HepG2 (cell line): ENCODE data around the gene ZNF132. TPM values are rescaled to one million over a fixed set of nuclear protein-coding genes. Genes with fewer than 3 reads are reported as not detected.

Source experiments
- ATAC-seq: fragments of 200-7000 bp; cut with Tn5 transposase; 3 replicates; pipeline ENCODE4 v1.9.1; 2020; ENCODE audit warnings: mild to moderate bottlenecking, moderate library complexity
- BruUV-seq: library from RNA; stranded (reverse); fragments of 400-500 nt; replicated peaks from 2 replicates; lab custom pipeline; 2021; lab: Mats Ljungman, UMichigan
- CTCF ChIA-PET: fragments of 300-600 bp; formaldehyde crosslinking; extraction: SDS; loops from one replicate; lab custom pipeline; 2021; ENCODE audit warnings: low total read pairs, inconsistent platforms, low intra/inter-chr PET ratio; lab: Yijun Ruan, JAX
- POLR2A ChIA-PET: fragments of 350-600 bp; sonication (Branson Sonifier 250); formaldehyde crosslinking; loops from one replicate; lab custom pipeline; 2020; ENCODE audit warnings: antibody characterized with exemption, inconsistent platforms; lab: Yijun Ruan, JAX
- DNase-seq: peaks from one replicate; pipeline ENCODE4 v3.0.0-alpha.2; 2015; ENCODE audit warnings: low spot score
- FAIRE-seq: peaks from 3 replicates; lab custom pipeline; 2011; peaks lifted over from hg19 to GRCh38; lab: Jason Lieb, UNC
- H2AFZ ChIP-seq: one replicate; pipeline ENCODE4 v1.6.1; 2011; ENCODE audit warnings: low read length, inconsistent platforms
- H3K27ac ChIP-seq: fragments of 300-600 bp; 3 replicates; pipeline ENCODE4 v1.8.0; 2011; ENCODE audit warnings: mixed run types, mild to moderate bottlenecking, mixed read lengths, low read length, inconsistent platforms; ENCODE audit not compliant: insufficient read depth; ENCODE audit errors: extremely low read length
- H3K27me3 ChIP-seq, 2 experiments: fragments of 200-600 bp in 1 of 2; 2 replicates in 1 of 2; 3 replicates in 1 of 2; pipeline versions ENCODE4 v1.6.0 to v1.8.0; 2011; ENCODE audit warnings: low read length in 2 of 2, mild to moderate bottlenecking in 2 of 2, moderate library complexity in 2 of 2, inconsistent platforms in 1 of 2; ENCODE audit not compliant: insufficient read depth in 2 of 2, control insufficient read depth in 1 of 2
- H3K36me3 ChIP-seq, 2 experiments: fragments of 200-600 bp in 1 of 2; replicated peaks in 1 of 2; 2 replicates in 1 of 2; 3 replicates in 1 of 2; pipeline versions ENCODE4 v1.5.1 to v1.8.0; 2011; ENCODE audit warnings: low read length in 2 of 2, inconsistent platforms in 1 of 2; ENCODE audit not compliant: insufficient read depth in 2 of 2, control insufficient read depth in 1 of 2
- H3K4me1 ChIP-seq: 2 replicates; pipeline ENCODE4 v1.5.1; 2012; ENCODE audit warnings: low read length, inconsistent platforms; ENCODE audit not compliant: insufficient read depth
- H3K4me2 ChIP-seq: 2 replicates; pipeline ENCODE4 v1.6.0; 2011; ENCODE audit warnings: low read depth, low read length, inconsistent platforms
- H3K4me3 ChIP-seq, 3 experiments: fragments of 200-600 bp in 1 of 3; sonication (generic), shearing (Covaris generic) in 1 of 3; replicated peaks in 1 of 3; 2 replicates each; pipeline ENCODE4 v1.5.1; 2011 to 2016; ENCODE audit warnings: low read length in 3 of 3, inconsistent platforms in 2 of 3, low read depth in 2 of 3, mild to moderate bottlenecking in 2 of 3, control low read depth in 1 of 3, mixed read lengths in 1 of 3; ENCODE audit not compliant: insufficient read depth in 1 of 3
- H3K79me2 ChIP-seq: one replicate; pipeline ENCODE4 v1.6.1; 2011; ENCODE audit warnings: low read length, inconsistent platforms; ENCODE audit not compliant: insufficient read depth
- H3K9ac ChIP-seq: 2 replicates; pipeline ENCODE4 v1.6.0; 2011; ENCODE audit warnings: mild to moderate bottlenecking, low read depth, low read length, inconsistent platforms; ENCODE audit not compliant: insufficient read depth
- H3K9me3 ChIP-seq: 2 replicates; pipeline ENCODE4 v1.5.1; 2012; ENCODE audit warnings: mild to moderate bottlenecking, low read length
- H4K20me1 ChIP-seq: 2 replicates; pipeline ENCODE4 v1.6.0; 2011; ENCODE audit warnings: inconsistent platforms, mild to moderate bottlenecking, low read length, moderate library complexity; ENCODE audit not compliant: insufficient read depth
- HNRNPH1 ChIP-seq: fragments of 200-400 bp; formaldehyde crosslinking; optimal IDR thresholded peaks from 2 replicates; pipeline ENCODE3; 2017; ENCODE audit warnings: mild to moderate bottlenecking, low read depth, low read length
- POLR2AphosphoS5 ChIP-seq: IDR thresholded peaks from 2 replicates; pipeline ENCODE4 v1.6.1; 2012; ENCODE audit warnings: low read depth, low read length
- PTBP1 ChIP-seq: fragments of 200-400 bp; formaldehyde crosslinking; IDR thresholded peaks from 2 replicates; pipeline ENCODE4 v1.6.1; 2018; ENCODE audit warnings: low read length, low read depth; ENCODE audit not compliant: poor library complexity, severe bottlenecking
- XRCC5 ChIP-seq: fragments of 200-400 bp; formaldehyde crosslinking; optimal IDR thresholded peaks from 2 replicates; pipeline ENCODE3; 2017; ENCODE audit warnings: mild to moderate bottlenecking, low read length
- ZNF3 ChIP-seq: IDR thresholded peaks from 2 replicates; pipeline ENCODE4 v1.7.0; 2017; ENCODE audit warnings: inconsistent platforms
- ZNF317 ChIP-seq: sonication (generic); formaldehyde crosslinking; IDR thresholded peaks from 2 replicates; pipeline ENCODE4 v1.5.0; 2020; ENCODE audit warnings: mild to moderate bottlenecking, missing genetic modification reagents
- ZNF629 ChIP-seq: sonication (generic); formaldehyde crosslinking; conservative IDR thresholded peaks from 2 replicates; pipeline ENCODE4 v1.5.0; 2020; ENCODE audit warnings: missing genetic modification reagents
- WGBS: methylation state at CpG from one replicate; pipeline ENCODE4 v1.1.6; 2017; ENCODE audit warnings: low lambda C conversion rate; 5-methylcytosine and 5-hydroxymethylcytosine counted together
- in situ Hi-C: cut with HindIII; loops from 2 replicates; pipeline ENCODE4 v1.10.0; 2017; ENCODE audit warnings: low pct_unique_long_range_greater_than_20kb; ENCODE audit not compliant: extremely low pct_ligation_motif_present
- intact Hi-C: fragments of 100-400 bp; cut with micrococcal nuclease; formaldehyde crosslinking; loops from one replicate; pipeline ENCODE4 v1.10.0; 2022; ENCODE audit not compliant: unreplicated experiment
- polyA plus RNA-seq, 8 experiments: library from polyadenylated mRNA; depleted of rRNA in 3 of 8; stranded (reverse) in 7 of 8; unstranded in 1 of 8; fragments of >200 nt; fragmentation: Illumina TruSeq in 4 of 8; extraction: Trizol in 4 of 8; gene quantifications; 2 replicates each; pipeline versions ENCODE4 v1.2.1 to v1.2.3, GENCODE V29; 2011 to 2016; ENCODE audit warnings: low read depth in 4 of 8, missing spikeins in 1 of 8, mixed read lengths in 1 of 8; ENCODE audit not compliant: insufficient read depth in 1 of 8
- total RNA-seq, 5 experiments: library from RNA; depleted of rRNA; stranded (reverse); fragments of >200 nt; fragmentation: Illumina TruSeq; extraction: Trizol; gene quantifications; 2 replicates each; pipeline ENCODE4 v1.2.3, GENCODE V29; 2016; ENCODE audit warnings: low read depth in 1 of 5
- TF ChIP-seq, protein P1 (sequence below): sonication (generic); formaldehyde crosslinking; IDR thresholded peaks from 2 replicates; pipeline ENCODE4 v1.4.0; 2020; ENCODE audit warnings: missing genetic modification reagents
- TF ChIP-seq, protein P2 (sequence below): sonication (generic); formaldehyde crosslinking; IDR thresholded peaks from 2 replicates; pipeline ENCODE4 v1.5.0; 2020; ENCODE audit warnings: missing genetic modification reagents, mild to moderate bottlenecking, borderline replicate concordance
- TF ChIP-seq, protein P3 (sequence below): sonication (generic); formaldehyde crosslinking; IDR thresholded peaks from 2 replicates; pipeline ENCODE4 v1.5.0; 2020; ENCODE audit warnings: mild to moderate bottlenecking, missing genetic modification reagents
- TF ChIP-seq, protein P4 (sequence below): sonication (generic); formaldehyde crosslinking; IDR thresholded peaks from 2 replicates; pipeline ENCODE4 v1.8.1; 2023; ENCODE audit warnings: mild to moderate bottlenecking, inconsistent platforms, moderate library complexity, missing genetic modification reagents, borderline replicate concordance
- TF ChIP-seq, protein P5 (sequence below): sonication (generic); formaldehyde crosslinking; IDR thresholded peaks from 2 replicates; pipeline ENCODE4 v1.8.0; 2022; ENCODE audit warnings: mild to moderate bottlenecking, missing genetic modification reagents, borderline replicate concordance
- TF ChIP-seq, protein P6 (sequence below): conservative IDR thresholded peaks from 2 replicates; pipeline ENCODE4 v1.6.1; 2018; ENCODE audit warnings: missing genetic modification reagents

The ZNF132 gene
- total and polyA plus RNA-seq, 2 of the 13 experiments (the other 11 are each of a cell fraction or from before 2014, with no cell fraction given), result not detected

DNA sequence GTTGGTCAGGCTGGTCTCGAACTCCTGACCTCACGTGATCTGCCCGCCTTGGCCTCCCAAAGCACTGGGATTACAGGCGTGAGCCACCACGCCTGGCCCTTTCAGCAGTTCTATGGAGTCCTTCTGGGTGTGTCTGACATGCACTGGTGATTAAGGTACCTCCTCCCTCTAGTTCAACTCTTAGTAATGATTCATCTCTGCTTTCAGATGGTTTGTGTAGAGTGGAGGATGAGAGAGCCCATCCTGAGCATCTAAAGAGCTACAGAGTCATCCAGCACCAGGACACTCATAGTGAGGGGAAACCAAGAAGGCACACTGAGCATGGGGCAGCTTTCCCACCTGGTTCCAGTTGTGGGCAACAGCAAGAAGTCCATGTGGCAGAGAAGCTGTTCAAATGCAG is 23.3 kb downstream of the ZNF132 start:
- Histone ChIP-seq H3K4me2 (no peak overlapping the region), H4K20me1 (no peaks in the 10 kb centered on the region), H3K4me1 (peaks cover 10% of the 10 kb centered on the region), H3K27ac (no peak overlapping the region), H3K79me2 (no peaks in the 10 kb centered on the region), H3K9ac (no peak overlapping the region), H2AFZ (no peak overlapping the region), H3K4me3 (no peak overlapping the region), H3K36me3 (peaks cover 5 to 17% of the 10 kb centered on the region in 2 experiments; a peak in 4 of 5 replicates), H3K9me3 (no peaks in the 10 kb centered on the region)
- ChIA-PET POLR2A (no interaction called here), CTCF (no interaction called here)
- WGBS, result 96% methylated on average over 5 of the region's 5 CpGs
- no peak for DNase-seq
- FAIRE-seq, result no peak
- intact Hi-C loops, result no loop called here
- TF ChIP-seq, protein P1, sequence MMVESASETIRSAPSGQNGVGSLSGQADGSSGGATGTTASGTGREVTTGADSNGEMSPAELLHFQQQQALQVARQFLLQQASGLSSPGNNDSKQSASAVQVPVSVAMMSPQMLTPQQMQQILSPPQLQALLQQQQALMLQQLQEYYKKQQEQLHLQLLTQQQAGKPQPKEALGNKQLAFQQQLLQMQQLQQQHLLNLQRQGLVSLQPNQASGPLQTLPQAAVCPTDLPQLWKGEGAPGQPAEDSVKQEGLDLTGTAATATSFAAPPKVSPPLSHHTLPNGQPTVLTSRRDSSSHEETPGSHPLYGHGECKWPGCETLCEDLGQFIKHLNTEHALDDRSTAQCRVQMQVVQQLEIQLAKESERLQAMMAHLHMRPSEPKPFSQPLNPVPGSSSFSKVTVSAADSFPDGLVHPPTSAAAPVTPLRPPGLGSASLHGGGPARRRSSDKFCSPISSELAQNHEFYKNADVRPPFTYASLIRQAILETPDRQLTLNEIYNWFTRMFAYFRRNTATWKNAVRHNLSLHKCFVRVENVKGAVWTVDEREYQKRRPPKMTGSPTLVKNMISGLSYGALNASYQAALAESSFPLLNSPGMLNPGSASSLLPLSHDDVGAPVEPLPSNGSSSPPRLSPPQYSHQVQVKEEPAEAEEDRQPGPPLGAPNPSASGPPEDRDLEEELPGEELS (CRISPR knock-in tag), result no peak
- no peak for TF ChIP-seq POLR2AphosphoS5
- no peak for TF ChIP-seq ZNF317 (CRISPR knock-in tag)
- TF ChIP-seq, protein P2, sequence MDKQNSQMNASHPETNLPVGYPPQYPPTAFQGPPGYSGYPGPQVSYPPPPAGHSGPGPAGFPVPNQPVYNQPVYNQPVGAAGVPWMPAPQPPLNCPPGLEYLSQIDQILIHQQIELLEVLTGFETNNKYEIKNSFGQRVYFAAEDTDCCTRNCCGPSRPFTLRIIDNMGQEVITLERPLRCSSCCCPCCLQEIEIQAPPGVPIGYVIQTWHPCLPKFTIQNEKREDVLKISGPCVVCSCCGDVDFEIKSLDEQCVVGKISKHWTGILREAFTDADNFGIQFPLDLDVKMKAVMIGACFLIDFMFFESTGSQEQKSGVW, result no peak
- no peak for TF ChIP-seq HNRNPH1
- no peak for TF ChIP-seq ZNF3
- TF ChIP-seq, protein P3, sequence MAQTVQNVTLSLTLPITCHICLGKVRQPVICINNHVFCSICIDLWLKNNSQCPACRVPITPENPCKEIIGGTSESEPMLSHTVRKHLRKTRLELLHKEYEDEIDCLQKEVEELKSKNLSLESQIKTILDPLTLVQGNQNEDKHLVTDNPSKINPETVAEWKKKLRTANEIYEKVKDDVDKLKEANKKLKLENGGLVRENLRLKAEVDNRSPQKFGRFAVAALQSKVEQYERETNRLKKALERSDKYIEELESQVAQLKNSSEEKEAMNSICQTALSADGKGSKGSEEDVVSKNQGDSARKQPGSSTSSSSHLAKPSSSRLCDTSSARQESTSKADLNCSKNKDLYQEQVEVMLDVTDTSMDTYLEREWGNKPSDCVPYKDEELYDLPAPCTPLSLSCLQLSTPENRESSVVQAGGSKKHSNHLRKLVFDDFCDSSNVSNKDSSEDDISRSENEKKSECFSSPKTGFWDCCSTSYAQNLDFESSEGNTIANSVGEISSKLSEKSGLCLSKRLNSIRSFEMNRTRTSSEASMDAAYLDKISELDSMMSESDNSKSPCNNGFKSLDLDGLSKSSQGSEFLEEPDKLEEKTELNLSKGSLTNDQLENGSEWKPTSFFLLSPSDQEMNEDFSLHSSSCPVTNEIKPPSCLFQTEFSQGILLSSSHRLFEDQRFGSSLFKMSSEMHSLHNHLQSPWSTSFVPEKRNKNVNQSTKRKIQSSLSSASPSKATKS, result no peak
- TF ChIP-seq ZNF629 (CRISPR knock-in tag), result no peak
- TF ChIP-seq, protein P4, sequence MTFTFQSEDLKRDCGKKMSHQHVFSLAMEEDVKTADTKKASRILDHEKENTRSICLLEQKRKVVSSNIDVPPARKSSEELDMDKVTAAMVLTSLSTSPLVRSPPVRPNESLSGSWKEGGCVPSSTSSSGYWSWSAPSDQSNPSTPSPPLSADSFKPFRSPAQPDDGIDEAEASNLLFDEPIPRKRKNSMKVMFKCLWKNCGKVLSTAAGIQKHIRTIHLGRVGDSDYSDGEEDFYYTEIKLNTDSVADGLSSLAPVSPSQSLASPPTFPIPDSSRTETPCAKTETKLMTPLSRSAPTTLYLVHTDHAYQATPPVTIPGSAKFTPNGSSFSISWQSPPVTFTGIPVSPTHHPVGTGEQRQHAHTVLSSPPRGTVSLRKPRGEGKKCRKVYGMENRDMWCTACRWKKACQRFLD (CRISPR knock-in tag), result no peak
- TF ChIP-seq, protein P5, sequence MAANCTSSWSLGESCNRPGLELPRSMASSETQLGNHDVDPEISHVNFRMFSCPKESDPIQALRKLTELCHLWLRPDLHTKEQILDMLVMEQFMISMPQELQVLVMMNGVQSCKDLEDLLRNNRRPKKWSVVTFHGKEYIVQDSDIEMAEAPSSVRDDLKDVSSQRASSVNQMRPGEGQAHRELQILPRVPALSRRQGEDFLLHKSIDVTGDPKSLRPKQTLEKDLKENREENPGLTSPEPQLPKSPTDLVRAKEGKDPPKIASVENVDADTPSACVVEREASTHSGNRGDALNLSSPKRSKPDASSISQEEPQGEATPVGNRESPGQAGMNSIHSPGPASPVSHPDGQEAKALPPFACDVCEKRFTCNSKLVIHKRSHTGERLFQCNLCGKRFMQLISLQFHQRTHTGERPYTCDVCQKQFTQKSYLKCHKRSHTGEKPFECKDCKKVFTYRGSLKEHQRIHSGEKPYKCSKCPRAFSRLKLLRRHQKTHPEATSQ (CRISPR knock-in tag), result no peak
- TF ChIP-seq XRCC5, result no peak
- TF ChIP-seq, protein P6, sequence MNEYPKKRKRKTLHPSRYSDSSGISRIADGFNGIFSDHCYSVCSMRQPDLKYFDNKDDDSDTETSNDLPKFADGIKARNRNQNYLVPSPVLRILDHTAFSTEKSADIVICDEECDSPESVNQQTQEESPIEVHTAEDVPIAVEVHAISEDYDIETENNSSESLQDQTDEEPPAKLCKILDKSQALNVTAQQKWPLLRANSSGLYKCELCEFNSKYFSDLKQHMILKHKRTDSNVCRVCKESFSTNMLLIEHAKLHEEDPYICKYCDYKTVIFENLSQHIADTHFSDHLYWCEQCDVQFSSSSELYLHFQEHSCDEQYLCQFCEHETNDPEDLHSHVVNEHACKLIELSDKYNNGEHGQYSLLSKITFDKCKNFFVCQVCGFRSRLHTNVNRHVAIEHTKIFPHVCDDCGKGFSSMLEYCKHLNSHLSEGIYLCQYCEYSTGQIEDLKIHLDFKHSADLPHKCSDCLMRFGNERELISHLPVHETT (CRISPR knock-in tag), result no peak
- no peak for TF ChIP-seq PTBP1
- TF ChIP-seq, all 625 proteins: peak for 0
- in situ Hi-C loops, result no loop called here
- no peak for ATAC-seq
- no TSS peak for BruUV-seq
- H3K27me3 ChIP-seq, result no peaks in the 10 kb centered on the region
